NOMO-1 (cell line): Measurements from ENCODE around the gene INSRR.

Source experiments
- DNase-seq, 2 experiments: peaks; one replicate each; lab custom pipeline; 2025; ENCODE audit not compliant: unreplicated experiment in 2 of 2; lab: John Stamatoyannopoulos, UW

Gene INSRR

DNA sequence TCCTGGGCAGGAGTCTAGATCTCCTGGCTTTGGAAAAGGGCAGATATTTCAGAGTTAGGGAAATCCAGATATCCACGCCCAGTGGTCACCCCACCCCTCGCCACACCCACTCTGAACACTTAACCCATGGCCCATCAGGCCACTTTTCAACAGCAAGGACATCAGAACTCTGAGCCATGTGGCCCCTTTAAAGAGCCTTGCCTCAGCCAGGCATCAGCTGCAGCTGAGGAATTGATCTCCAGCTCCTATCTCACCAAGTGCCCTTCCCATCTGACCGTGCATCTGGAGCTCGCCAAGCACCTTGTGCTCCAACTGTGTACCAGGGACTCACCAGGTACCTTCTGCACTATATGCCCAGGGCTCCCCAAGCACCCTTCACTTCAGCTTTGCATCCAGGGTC is 22.0 kb downstream of the INSRR start:
- DNase-seq: no peak

DNA sequence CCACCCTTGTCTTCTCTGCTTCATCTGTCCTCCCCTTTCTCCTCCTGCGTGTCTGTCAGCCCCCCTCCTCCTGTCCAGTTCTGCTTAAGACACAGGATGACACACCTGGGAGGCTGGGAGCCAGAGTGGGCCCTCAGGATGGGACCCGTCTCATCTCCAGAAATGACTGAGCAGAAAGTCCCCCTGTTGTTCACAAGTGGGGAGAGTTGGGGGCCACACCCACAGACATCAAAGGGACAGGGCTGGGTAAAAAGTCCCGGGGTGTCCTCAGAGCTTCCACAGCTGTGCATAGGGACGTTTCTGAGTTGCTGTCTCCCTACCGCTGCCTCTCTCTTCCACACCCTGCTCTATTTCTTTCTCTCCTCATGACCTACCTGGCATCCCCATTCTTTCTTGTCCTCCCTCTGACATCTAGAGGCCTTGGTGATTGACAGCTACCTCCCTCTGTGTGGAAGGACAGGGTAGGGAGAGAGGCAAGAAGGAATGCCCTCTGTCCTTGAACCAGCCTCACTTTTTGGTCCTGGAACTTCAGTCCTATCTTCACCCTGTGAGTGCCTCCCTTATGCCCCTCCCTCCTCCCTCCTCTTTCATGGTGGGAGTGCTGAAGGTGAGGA is 22.8 kb downstream of the INSRR start:
- no peak for DNase-seq

DNA sequence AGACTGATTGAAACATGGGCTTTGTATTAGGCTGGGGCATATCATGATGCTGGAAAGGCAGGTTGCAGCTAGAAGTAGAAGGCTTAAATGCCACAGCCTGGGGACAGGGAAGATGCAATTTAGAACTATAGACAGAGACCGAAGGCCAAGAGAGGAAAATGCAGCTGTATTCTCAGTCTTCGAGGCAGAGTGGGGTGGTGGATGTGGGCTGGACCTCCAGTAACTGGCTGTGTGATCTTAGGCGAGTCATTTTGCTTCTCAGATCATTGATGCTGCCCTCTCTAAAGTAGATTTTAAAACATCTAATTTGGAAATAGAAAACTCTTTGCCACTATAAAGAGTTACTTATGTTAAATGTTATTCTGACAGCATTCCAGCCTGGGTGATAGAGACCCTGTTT is 24.6 kb downstream of the INSRR start:
- no peak for DNase-seq

DNA sequence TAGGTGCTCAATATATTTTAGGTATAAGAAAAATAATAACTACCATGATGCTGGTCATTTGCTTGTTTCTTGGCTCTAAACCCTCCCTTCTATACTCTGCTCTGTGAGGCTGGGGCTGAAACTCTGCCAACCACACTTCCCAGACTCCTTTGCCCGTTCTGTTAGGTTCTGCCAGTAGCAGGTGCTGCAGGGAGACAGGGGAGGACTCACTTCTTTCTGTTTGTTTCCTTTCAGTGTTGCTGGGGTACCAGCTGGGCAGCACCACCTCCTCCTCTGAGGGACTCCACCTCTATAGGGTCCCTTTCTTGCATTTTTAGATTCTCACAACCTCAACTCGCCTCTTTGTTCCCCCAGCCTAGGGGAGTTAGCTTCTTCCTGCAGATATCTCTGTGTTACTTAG is 25.3 kb downstream of the INSRR start:
- DNase-seq: no peak

DNA sequence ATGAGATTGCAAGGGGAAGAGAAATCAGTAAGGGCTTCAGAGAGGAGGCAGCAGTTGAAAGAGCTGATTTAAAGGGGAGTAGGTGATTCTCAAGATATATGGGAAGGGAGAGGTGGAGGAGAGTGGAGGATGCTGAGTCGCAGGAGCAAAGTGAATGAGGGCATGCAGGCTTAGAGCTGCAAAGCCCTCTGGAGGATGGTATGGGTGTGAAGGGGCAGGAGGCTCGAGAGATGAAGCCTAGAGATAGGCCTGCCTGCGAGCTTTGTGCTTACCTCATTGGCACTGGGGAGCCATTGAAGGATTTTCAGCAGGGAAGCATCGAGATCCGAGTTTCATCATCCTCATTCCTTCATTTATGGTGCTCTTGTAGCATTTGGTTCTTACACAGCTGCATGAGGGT is 26.5 kb downstream of the INSRR start:
- DNase-seq: no peak

DNA sequence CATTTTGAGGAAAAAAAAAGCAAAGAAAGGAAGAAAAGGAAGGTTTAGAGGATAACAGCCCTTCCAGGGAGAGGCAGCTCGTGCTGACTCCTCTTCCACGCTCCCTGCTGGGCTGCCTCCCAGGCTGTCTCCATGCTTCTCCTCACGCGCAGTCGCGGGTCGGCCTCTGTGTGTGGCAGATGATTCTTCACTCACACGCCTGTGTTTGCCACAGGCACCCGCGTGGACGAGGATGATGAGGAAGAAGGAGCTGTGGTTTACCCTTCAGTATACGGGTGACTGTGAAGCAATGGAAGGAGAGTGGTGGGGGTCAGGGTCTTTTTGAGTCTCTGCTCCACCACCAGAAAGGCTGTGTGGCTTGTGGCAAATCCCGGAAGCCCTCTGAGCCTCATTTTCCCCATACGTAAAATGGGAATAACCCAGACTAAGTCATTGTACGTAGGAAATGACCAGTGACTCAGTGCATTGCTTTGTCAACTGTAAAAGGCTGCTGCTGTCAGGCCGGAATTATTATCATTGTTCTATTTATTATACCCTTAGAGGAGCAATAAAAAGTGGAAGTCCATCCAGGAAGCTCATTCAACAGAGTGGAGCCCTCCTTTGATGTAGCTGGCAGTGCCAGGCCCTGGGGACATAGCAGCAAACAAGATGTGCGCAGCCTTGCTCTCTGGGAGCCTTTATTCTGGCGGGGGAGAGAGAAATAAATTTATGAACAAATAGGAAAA is 30.4 kb downstream of the INSRR start:
- DNase-seq: no peak

DNA sequence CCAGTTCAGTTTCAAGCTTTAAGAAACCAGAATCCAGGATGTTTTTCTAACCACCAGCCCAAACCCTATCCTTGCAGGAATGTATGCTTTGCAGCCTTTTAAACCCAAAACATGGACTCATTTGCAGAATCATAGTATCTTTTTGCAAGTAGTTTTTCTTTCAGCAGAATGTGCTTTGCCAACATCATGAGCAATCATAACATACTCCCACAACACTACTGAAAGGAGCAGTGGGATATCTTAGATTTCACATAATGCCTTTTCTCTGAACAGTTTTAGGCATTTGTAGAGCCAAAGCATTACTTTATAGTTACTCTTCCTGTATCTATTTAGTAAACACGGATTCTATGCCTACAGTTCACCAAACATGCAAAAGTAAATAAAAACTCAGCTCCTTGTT is 32.3 kb downstream of the INSRR start:
- DNase-seq: no peak

DNA sequence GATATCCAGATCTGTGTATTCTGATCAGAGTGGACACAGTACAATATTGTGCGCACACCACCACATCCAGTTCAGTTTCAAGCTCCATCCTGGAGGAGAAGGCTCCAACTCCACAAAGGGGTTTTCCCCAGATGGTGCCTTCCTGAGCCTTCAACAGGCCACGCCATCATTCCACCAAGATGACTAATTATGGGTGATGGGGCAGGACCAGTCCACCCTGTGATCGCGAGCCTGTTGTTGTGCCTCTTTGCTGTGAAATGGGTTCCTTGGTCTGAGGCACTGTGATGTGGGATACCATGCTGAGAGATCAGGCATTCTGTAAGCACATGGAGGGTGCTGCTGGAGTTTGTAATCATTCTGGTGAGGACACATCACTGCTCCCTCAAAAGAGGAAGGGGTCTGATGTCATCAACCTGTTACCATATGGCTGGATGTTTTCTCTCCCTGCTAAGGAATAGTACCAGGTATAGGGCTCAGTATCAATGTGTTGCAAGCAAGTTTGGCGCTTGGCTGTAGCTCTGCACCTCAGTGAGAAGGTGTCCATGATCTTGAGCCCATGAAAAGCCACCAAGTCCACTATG is 35.6 kb downstream of the INSRR start:
- DNase-seq: no peak

DNA sequence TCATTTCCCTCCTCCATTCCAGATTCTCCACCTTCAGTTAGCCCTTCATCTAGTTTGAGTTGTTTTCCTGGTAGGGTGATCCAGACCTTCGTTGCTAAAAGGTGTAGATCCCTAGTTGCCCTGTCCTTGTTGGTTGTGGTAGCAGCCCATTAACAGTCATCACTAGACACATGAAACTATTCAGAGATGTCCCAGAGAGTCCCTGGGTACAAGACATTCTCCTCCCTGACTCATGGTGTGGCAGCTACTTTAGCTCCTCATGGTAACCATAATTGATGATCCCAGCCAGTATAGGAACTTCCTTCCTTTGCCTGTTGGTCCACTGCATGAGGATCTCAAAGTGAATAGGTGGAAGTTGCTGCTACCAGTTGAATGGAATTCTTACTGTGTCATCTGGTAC is 36.2 kb downstream of the INSRR start:
- no peak for DNase-seq

DNA sequence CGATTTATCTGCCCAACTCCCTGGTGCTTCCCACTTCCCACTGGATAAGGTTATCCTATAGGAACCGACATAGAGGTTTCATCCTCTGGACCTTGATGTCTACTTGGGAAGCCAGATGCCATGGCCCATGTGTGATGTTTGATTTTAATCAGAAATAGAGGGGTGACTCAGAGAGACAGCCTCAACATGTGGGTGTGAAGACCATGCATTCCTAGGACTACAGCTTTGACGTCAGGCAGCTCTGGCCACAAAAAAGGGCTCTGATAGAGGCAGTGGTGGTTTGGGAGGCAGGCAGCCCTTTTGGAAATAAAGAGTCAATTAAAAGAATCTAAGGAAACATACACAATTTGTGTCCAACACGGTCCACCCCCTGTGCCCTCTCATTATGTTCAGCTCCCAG is 37.1 kb downstream of the INSRR start:
- no peak for DNase-seq

DNA sequence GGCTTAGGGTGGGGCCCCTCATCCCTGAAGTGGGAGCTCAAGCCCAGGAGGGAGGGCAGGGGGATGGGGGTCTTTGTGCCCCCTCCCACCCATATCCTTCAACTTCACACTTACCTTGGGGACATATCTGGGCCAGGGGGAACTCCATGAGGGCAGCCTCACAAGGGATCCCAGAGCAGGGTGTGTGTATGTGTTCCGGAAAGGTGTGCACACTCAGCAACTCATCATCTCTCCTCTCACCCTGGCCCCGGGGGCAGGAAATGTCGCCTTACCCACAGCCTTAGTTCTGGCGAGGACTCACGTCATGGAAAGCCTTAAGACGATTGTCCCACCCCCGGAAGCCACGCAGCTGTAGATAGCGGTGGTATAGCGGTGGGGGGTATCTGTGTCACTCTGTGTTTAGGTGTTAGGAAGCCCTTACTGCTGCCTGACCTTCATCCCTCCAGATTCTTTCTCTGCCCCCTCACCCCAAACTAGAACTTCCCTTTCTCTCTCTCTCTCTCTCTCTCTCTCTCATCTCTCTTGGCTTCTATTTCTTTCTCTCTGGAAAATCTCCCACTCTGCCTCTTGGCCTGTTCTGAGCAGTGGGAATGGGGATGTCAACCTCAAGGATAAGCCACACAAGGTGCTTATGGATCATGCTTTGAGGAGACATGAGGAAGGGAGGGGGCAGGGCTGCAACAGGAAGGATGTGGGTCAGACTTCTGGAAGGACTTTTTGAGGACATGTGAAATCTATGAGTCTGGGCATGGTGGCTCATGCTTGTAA is 42.2 kb downstream of the INSRR start, which contains the start of gene SH2D2A:
Gene SH2D2A, minus strand, starts transcription at position 288 of the 768 bp plus-strand sequence. Its CDS starts 140 bp downstream, at position 148.
- peak; percentile 34 to 65 for DNase-seq

DNA sequence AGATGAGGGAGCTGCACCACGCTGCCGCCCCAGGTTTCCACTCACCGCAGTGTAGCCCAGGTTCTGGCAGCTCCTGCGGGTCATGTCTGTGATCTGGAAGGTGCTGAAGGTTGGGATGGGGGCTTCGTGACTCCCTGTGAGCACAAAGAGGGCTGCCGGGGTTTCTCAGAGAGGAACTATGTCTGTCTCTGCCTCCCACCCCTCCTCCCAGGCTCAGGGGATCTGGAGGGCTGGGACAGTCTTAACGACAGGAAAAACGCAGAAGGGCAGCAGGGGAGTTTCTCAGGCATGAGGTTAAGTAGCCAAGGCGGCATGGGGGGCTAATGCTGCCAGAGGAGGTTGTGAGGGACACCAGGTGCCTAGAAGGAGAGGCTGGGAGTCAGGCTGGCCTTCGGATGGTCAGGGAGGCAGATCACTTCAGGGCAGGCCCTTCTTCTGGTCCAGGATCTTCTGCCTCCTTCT is 42.9 kb downstream of the INSRR start:
- no peak for DNase-seq

DNA sequence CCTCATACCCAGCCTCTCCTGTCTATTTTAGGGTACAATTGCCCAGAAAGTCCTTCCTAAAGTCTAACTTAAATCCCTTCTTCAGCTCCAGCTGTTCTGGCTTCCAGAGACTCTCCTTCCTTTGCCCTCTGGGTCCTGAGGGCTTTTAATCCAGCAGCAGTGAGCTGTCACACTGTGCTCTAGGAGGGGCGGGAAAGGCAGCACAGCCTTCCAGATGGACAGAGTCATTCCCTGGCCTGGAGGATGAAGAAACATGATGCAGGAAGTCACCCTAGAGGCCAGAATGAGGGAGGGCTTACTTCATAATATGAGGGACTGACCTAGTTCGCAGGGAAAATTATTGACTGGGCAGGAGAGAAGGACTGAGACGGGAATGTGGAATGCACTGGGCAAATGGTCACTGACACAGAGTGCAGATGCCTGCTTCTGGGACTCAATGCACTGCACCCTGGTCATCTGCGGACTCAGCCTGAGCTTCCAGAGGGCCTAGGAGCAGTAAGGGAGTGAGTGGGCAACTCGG is 43.5 kb downstream of the INSRR start:
- DNase-seq: no peak

DNA sequence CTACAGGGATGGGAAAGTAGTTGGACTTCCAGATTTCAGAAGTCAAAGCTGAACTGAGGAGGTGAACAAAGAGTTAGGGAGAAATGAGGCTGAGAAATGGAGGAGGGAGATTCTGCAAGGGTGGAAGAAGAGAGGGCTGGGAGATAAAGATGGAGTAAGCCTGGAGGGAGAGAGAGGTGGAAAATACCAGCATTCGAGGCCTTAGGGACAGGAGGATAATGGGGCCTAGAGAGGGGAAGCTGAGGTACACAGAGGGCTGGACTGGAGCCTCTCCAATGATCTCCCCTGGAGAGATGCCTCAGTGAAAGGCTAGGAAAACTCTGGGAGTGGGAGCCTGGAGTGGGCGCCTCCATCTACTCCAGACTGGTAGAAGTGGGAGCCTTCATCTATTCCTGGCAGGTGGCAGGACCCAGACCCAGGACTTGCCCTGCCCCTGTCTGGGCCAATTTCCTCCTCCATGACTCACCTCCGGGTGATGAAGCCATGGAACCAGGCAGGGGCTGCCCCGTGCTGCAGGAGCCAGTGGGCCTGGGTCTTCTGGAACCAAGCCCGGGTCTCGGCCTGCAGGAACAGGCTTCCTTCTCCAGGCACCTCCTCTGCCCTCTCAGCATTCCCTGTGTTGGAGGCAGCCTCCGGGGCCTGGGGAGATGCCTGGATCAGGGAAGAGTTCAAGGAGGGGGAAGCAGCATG is 44.2 kb downstream of the INSRR start:
- DNase-seq: no peak

DNA sequence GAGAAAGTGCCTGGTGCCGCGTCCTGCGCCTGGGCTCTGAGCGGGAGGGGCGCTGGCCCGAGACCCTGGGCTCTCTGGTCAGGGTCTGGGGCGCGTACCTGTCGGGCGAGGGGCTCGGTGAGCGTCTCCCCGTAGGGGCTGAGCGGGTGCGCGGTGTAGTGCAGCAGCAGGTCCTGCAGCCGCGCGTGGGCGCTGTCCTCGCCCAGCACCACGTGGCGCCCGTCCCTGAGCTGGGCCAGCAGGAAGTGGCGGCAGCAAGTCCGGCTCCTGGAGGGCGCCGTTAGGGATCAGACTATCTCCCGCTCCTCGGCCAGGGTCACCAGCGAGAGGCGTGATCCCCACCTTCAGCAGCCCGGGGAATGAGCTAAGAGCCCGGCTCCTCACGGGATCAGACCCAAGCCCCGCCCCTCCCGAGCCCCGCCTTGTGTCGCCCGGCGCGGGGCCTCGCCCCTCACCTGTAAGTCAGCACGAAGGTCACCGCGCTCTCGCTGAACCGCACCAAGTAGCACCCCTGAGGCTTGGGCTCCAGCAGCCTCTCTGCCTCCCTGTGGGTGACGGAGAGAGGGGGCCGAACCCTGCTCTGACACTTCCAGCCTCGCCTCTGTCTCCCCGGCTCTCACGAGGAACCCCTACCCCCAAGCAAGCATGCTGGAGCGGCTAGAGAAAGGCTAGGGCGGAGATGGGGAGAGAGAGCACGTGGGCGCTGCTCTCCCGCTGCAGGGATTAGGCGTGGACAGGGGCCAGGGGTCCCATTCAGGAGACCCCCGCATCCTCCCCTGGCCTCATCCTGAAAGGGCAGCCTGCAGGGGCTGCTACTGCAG is 45.0 kb downstream of the INSRR start:
- peak; percentile 53 to 54 for DNase-seq

DNA sequence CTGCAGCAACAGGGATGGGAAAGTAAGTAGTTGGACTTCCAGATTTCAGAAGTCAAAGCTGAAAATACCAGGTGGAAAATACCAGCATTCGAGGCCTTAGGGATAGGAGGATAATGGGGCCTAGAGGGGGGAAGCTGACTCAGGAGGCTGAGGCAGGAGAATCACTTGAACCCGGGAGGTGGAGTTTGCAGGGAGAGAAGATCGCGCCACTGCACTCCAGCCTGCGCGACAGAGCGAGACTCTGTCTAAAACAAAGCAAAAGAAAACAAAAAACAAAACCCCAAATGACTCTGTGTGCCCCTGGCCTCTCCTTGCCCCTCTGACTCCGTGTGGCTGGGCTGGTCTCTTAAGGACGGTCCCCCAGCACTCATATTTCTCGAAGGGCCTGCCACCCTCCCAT is 45.6 kb downstream of the INSRR start:
- DNase-seq: no peak

DNA sequence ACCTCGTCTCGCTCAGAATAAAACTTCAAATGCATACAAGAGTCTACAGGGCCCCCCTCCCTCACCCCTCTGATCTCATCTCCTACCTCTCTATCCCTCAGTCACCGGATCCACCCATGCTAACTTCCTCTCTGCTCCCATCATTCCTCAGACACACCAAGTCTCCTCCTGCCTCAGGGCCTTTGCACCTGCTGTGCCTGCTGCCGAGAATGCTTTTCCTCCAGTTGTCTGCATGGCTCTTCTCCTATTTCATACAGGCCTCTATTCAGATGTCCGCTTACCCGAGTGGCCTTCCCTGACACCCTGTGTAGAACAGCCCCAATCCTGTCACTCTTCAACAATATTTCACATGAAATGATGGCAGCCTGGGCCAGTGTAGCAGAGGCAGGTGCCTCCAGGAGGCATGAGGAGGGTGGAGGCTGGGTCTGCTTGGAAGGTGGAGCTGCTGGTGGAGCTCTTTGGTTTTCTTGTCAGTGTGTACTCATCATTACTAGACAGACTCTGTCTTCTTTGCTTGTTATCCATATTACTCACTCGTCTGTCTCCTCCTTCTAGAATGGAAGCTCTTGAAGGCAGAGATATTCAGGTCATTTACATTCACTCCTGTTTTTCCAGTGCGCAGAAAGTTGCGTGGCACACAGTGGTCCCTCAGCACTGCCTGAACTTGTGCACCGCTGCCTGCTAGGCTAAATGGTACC is 46.5 kb downstream of the INSRR start:
- no peak for DNase-seq

DNA sequence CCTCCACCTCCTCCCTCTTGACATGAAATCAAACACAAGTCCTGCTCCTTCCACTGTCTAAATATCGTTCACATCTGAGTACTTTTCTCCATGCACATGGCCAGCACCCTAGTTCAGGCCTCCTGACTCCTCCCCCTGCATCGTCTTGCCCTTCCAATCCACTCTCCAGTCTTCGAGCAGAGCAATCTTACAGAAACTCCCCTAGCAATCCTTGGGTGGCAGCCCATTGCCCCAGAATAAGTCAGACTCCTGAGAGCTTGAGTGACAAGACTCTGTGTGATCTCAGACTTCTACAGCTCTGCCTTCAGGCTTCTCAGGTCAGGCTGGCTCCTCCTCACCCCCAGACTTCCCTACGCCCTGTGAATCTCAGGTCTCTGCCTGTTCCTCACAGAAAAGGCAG is 47.7 kb downstream of the INSRR start:
- no peak for DNase-seq

DNA sequence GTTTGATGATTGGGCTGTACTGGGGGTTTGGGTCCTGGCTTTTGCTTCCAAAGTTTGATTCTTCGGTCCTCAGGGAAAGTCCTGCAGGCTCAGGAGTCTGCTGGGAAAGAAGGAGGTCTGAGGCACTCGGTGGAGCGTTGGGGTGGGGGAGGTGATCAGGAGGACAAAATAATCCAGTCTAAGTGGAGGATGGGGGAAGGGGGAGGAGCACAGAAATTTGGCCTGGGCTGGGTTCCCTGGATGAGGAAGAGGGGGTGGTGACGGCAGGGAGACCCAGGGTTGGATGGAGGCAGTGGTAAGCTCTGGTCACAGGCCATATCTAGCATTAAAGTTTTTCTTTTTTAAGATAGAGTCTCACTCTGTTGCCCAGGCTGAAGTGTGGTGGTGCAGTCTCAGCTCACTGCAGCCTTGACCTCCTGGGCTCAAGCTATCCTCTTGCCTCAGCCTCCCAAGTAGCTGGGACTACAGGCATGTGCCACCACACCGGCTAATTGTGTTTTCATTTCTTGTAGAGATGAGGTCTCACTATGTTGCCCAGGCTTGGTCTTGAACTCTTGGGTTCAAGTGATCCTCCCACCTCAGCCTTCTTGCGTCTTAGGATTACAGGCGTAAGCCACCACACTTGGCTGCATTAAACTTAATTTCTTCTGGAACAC is 49.1 kb downstream of the INSRR start:
- no peak for DNase-seq
